ENCODE data around the gene NMRK1.

The NMRK1 gene

DNA sequence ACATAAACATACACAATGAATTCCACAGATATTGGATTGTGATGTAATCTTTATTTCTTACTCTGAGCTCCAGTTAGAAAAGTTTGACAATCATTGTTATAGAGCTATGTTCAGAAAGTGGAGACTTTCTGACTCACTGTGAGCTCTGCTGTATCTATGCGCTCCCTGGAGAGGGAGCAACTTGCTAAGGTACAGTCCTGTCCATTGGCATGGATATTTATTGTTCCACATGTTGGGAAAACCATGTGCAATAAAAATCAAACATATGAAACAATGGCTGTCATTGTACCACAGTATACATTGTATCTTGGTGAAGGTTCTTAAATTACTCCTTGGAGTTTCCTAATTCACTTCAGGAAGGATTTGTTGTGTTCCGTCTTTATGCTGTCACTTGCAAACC, 26.8 kb downstream of the NMRK1 start:
- no peak for TF ChIP-seq YY1 (IDR thresholded peaks at IDR 0.05; ENCODE audit: insufficient read depth, insufficient read length)
- no peak for TF ChIP-seq SUZ12 (IDR thresholded peaks at IDR 0.05; ENCODE audit: extremely low read depth, insufficient read depth, insufficient read length)
- TF ChIP-seq ZNF274 (IDR thresholded peaks at IDR 0.05; ENCODE audit: low read depth, low read length): no peak
- Histone ChIP-seq H3K27me3 (ENCODE audit: insufficient read depth, insufficient read length) (no peaks in the 10 kb centered on the region), H3K4me3 (ENCODE audit: insufficient read length, low read depth) (no peak overlapping the region), H3K9me3 (ENCODE audit: insufficient read depth, low read length) (peaks cover 5% of the 10 kb centered on the region; the same call in 1 of the 2 replicates), H3K4me1 (ENCODE audit: insufficient read depth, insufficient read length) (no peaks in the 10 kb centered on the region), H3K9ac (ENCODE audit: insufficient read length, low read depth) (no peak overlapping the region), H3K36me3 (ENCODE audit: insufficient read depth, insufficient read length, low read length) (no peaks in the 10 kb centered on the region)
- DNase-seq (ENCODE audit: low read depth, low spot score): no peak

DNA sequence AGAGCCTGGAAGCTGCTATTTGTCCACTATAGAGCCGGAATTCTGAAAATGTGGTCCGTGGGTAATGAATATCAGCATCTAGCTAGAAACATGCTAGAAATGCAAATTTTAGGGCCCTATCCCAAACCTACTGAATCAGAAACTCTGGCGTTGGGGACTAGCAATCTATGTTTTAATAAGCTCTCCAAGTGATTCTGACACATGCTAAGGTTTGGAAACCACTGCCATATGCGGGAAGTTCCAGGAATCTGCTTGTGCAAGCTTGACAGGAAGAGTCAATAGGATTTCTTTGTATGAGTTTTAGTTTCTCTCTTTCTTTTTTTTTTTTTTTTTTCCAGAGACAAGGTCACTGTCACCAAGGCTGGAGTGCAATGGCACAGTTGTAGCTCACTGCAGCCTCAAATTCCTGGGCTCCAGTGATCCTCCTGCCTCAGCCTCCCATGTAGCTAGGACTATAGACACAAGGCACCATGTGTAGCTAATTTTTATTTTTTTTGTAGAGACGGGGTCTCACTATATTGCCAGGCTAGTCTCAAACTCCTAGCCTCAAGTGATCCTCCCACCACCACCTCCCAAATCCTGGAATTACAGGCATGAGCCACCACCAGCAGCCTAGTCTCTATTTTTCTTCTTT, 33.5 kb downstream of the NMRK1 start:
- TF ChIP-seq ZNF274 (IDR thresholded peaks at IDR 0.05; ENCODE audit: low read depth, low read length) (no peak), YY1 (IDR thresholded peaks at IDR 0.05; ENCODE audit: insufficient read depth, insufficient read length) (no peak), SUZ12 (IDR thresholded peaks at IDR 0.05; ENCODE audit: extremely low read depth, insufficient read depth, insufficient read length) (no peak)
- peaks cover 5% of the 10 kb centered on the region; the same call in 1 of the 2 replicates for H3K9me3 ChIP-seq (ENCODE audit: insufficient read depth, low read length)
- DNase-seq (ENCODE audit: low read depth, low spot score): no peak
- no peaks in the 10 kb centered on the region for H3K27me3 ChIP-seq (ENCODE audit: insufficient read depth, insufficient read length)
- no peaks in the 10 kb centered on the region for H3K4me1 ChIP-seq (ENCODE audit: insufficient read depth, insufficient read length)
- H3K4me3 ChIP-seq (ENCODE audit: insufficient read length, low read depth): no peak overlapping the region
- no peak overlapping the region for H3K9ac ChIP-seq (ENCODE audit: insufficient read length, low read depth)
- H3K36me3 ChIP-seq (ENCODE audit: insufficient read depth, insufficient read length, low read length): no peaks in the 10 kb centered on the region

DNA sequence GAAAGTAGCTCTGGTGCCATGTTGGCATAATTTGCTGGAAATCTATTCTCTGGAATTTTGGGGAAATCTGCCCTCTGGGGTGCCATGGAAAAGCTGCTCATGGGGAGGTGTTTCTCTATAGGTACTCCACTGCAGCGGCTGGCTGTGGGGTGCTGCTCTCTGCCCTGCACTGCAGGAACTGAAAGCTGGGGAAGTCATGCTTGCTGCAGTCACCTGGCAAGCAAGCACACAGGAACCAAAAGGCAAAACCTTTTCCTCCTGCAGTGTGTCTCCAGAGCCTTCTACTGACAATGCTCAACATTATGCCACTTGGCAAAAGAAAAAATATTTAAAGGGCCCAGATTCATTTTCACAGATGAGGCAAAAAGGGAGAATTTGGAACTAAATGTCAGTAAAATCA, 34.1 kb downstream of the NMRK1 start:
- Histone ChIP-seq H3K9me3 (ENCODE audit: insufficient read depth, low read length) (peaks cover 5% of the 10 kb centered on the region; the same call in 1 of the 2 replicates), H3K4me1 (ENCODE audit: insufficient read depth, insufficient read length) (no peaks in the 10 kb centered on the region), H3K4me3 (ENCODE audit: insufficient read length, low read depth) (no peak overlapping the region), H3K27me3 (ENCODE audit: insufficient read depth, insufficient read length) (no peaks in the 10 kb centered on the region), H3K9ac (ENCODE audit: insufficient read length, low read depth) (no peak overlapping the region), H3K36me3 (ENCODE audit: insufficient read depth, insufficient read length, low read length) (no peaks in the 10 kb centered on the region)
- DNase-seq (ENCODE audit: low read depth, low spot score): no peak
- TF ChIP-seq ZNF274 (IDR thresholded peaks at IDR 0.05; ENCODE audit: low read depth, low read length) (no peak), SUZ12 (IDR thresholded peaks at IDR 0.05; ENCODE audit: extremely low read depth, insufficient read depth, insufficient read length) (no peak), YY1 (IDR thresholded peaks at IDR 0.05; ENCODE audit: insufficient read depth, insufficient read length) (no peak)

DNA sequence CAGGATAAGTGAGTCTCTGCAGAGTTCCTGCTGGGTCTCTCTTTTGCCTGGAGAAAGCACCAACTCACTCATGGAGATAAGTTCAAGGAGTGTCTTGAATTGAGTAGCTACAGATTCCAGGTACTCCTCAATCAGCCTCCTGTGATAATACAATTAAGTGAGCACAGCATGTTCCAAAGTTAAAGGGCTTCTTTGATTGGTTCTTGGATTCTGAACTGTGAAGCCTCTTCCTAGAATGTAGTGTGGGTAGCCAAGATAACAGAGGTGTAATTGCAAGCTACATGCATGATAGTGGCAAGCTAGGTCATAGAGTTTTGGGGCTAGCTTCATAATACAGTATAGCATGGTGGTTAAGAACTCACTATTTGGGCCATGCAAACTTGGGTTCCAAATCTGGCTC, 36.7 kb downstream of the NMRK1 start:
- no peak overlapping the region for H3K9ac ChIP-seq (ENCODE audit: insufficient read length, low read depth)
- no peaks in the 10 kb centered on the region for H3K27me3 ChIP-seq (ENCODE audit: insufficient read depth, insufficient read length)
- no peaks in the 10 kb centered on the region for H3K36me3 ChIP-seq (ENCODE audit: insufficient read depth, insufficient read length, low read length)
- H3K9me3 ChIP-seq (ENCODE audit: insufficient read depth, low read length): peaks cover 1% of the 10 kb centered on the region; the same call in 1 of the 2 replicates
- no peak for DNase-seq (ENCODE audit: low read depth, low spot score)
- no peaks in the 10 kb centered on the region for H3K4me1 ChIP-seq (ENCODE audit: insufficient read depth, insufficient read length)
- TF ChIP-seq SUZ12 (IDR thresholded peaks at IDR 0.05; ENCODE audit: extremely low read depth, insufficient read depth, insufficient read length) (no peak), YY1 (IDR thresholded peaks at IDR 0.05; ENCODE audit: insufficient read depth, insufficient read length) (no peak), ZNF274 (IDR thresholded peaks at IDR 0.05; ENCODE audit: low read depth, low read length) (no peak)
- H3K4me3 ChIP-seq (ENCODE audit: insufficient read length, low read depth): no peak overlapping the region

DNA sequence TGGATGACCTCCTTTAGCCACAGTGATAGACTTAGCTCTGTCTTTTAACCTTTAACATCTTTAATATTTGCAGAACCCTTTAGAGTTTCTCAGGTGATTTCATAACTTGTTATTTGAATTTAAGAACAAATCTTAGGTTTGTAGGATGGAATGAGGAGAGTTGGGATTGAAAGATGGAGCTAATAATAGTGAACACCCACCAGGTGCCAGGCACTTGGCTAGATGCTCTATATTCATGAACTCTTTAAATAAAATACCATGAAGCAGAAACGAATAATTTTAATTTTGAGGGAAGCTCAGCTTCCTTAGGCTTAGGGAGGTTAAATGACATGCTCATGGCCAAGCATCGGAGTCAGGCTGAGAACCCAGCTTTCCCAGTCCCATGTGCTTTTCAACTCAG, 40.4 kb downstream of the NMRK1 start:
- no peaks in the 10 kb centered on the region for H3K36me3 ChIP-seq (ENCODE audit: insufficient read depth, insufficient read length, low read length)
- no peaks in the 10 kb centered on the region for H3K9me3 ChIP-seq (ENCODE audit: insufficient read depth, low read length)
- DNase-seq (ENCODE audit: low read depth, low spot score): no peak
- H3K9ac ChIP-seq (ENCODE audit: insufficient read length, low read depth): no peak overlapping the region
- TF ChIP-seq ZNF274 (IDR thresholded peaks at IDR 0.05; ENCODE audit: low read depth, low read length) (no peak), SUZ12 (IDR thresholded peaks at IDR 0.05; ENCODE audit: extremely low read depth, insufficient read depth, insufficient read length) (no peak), YY1 (IDR thresholded peaks at IDR 0.05; ENCODE audit: insufficient read depth, insufficient read length) (no peak)
- no peaks in the 10 kb centered on the region for H3K4me1 ChIP-seq (ENCODE audit: insufficient read depth, insufficient read length)
- H3K27me3 ChIP-seq (ENCODE audit: insufficient read depth, insufficient read length): no peaks in the 10 kb centered on the region
- no peak overlapping the region for H3K4me3 ChIP-seq (ENCODE audit: insufficient read length, low read depth)

DNA sequence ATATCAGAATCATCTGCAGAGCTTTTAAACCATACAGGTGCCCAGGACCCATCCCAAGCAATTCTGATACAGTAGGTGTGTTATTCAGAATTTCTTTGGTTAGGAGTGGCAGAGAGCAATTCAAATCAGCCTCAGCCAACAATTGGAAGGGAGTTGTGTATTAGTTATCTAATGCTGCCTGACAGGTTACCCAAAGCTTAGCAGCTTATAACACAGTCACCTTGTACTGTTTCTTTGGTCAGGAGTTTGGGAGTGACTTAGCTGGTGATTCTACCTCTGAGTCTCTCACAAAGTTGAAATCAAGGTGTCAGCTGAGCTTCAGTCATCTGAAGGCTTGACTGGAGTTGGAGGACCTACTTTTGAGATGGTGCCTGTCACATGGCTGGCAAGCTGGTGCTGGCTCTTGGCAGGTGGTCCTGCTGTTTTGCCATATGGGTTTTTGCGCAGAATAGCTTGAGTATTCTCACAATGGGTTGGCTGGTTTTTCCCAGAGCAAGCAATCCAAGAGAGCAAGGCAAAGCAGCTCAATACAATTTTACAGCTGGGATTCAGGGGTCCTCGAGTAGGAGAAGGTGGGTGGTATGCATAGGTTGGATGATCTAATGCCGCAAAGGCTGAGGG, 41.1 kb downstream of the NMRK1 start:
- DNase-seq (ENCODE audit: low read depth, low spot score): no peak
- Histone ChIP-seq H3K4me3 (ENCODE audit: insufficient read length, low read depth) (no peak overlapping the region), H3K4me1 (ENCODE audit: insufficient read depth, insufficient read length) (no peaks in the 10 kb centered on the region), H3K9ac (ENCODE audit: insufficient read length, low read depth) (no peak overlapping the region), H3K27me3 (ENCODE audit: insufficient read depth, insufficient read length) (no peaks in the 10 kb centered on the region), H3K9me3 (ENCODE audit: insufficient read depth, low read length) (no peaks in the 10 kb centered on the region), H3K36me3 (ENCODE audit: insufficient read depth, insufficient read length, low read length) (no peaks in the 10 kb centered on the region)
- TF ChIP-seq ZNF274 (IDR thresholded peaks at IDR 0.05; ENCODE audit: low read depth, low read length) (no peak), SUZ12 (IDR thresholded peaks at IDR 0.05; ENCODE audit: extremely low read depth, insufficient read depth, insufficient read length) (no peak), YY1 (IDR thresholded peaks at IDR 0.05; ENCODE audit: insufficient read depth, insufficient read length) (no peak)

DNA sequence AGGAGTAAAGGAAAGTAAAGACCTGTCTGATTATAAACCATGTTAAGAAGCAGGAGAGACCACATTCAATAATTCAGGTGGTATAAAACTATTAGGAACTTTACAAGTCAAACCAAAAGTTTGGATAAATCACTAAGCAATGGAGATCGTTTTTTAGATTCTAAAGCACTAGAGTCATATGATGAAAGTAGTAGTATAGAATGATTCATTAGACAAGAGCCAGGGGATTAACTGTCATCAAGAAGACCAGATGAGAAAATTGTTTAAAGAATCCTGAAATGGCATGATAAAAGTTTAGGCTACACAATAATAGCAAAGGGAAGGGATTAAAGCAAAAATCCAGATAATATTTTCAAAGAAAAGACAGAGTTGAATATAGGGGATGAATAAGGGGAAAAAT, 46.9 kb downstream of the NMRK1 start:
- Histone ChIP-seq H3K4me1 (ENCODE audit: insufficient read depth, insufficient read length) (no peaks in the 10 kb centered on the region), H3K36me3 (ENCODE audit: insufficient read depth, insufficient read length, low read length) (no peaks in the 10 kb centered on the region), H3K9me3 (ENCODE audit: insufficient read depth, low read length) (no peaks in the 10 kb centered on the region), H3K9ac (ENCODE audit: insufficient read length, low read depth) (no peak overlapping the region), H3K27me3 (ENCODE audit: insufficient read depth, insufficient read length) (no peaks in the 10 kb centered on the region), H3K4me3 (ENCODE audit: insufficient read length, low read depth) (no peak overlapping the region)
- DNase-seq (ENCODE audit: low read depth, low spot score): no peak
- no peak for TF ChIP-seq ZNF274 (IDR thresholded peaks at IDR 0.05; ENCODE audit: low read depth, low read length)

All from NT2/D1 (cell line).